Raji (cell line): ENCODE results near the gene ZNF536.

ENCODE experiments used
- POLR2A ChIP-seq: IDR thresholded peaks from 2 replicates; pipeline ENCODE4 v1.6.1; 2011; ENCODE audit warnings: low read depth, low read length, control low read depth; ENCODE audit not compliant: insufficient read depth

ZNF536 gene

GRCh38 chr19:30338041-30338456, 34.1 kb upstream of the ZNF536 start:
- no peak for TF ChIP-seq POLR2A

GRCh38 chr19:30338878-30339623, 33.1 kb upstream of the ZNF536 start:
- TF ChIP-seq POLR2A, result no peak

- TF ChIP-seq POLR2A, result no peak
Measured at GRCh38 chr19:30339624-30340525, 32.3 kb upstream of the ZNF536 start.

DNA sequence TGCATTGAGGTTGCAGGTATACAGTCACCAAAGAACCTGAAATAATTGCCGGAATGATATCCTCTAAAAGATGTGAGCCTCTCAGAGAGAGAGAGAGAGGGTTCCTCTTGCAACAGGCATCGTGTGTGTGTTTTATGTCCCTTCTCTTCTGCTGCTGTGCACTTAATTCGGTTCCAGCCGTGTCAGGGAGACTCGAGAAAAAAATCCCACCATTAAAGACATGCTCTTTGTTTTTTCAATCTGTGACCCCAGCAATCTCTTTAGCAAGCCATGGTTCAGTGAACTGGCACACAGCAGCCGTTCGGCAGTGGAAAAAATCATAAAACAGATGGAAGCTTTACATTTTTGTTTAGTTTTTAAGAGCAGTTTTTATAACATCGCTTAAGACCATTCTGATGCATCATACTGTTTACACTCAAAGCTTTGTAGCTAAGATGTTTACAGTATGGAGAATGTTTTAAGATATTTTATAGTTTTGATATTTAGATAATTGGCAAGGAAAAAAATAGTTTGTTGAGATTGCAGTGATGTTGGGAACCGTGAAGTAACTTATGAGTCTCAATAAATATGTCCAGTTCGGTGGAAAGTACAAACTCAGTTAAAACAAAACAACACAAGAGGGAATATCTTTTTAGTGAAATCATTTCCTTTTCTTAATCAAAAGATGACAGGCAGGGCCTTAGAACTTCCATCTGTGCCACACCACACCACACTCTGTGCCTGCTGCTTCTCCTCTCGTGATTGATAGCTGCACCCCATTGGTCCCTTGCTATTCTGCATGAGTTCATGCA, 31.2 kb upstream of the ZNF536 start:
- no peak for TF ChIP-seq POLR2A

DNA sequence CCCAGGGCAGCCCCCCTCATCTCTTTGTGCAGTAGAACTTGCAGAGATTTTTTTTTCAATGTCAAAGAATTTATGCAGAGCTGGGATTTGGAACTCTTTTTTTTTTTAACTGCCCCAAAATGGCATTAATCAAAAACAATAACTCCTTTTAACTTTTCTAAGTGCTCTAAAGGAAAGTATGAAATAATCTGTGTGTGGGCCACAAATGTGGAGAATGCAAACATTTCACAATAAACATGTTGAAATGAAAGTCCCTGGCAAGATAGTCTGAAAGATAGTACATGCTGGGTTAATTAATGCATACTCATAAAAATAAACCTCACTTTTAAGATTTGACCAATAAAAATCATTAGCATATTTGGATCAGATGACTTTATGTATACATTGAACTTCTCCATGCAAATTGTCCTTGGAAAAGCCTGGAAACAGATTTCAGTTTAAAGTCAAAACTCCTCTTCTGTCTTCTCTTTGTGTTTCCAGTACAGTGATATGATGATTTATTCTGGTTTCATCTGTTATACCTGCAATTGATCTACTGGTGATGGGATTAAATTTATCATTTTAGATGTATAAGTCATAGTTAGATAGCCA, 30.5 kb upstream of the ZNF536 start:
- TF ChIP-seq POLR2A, result no peak

DNA sequence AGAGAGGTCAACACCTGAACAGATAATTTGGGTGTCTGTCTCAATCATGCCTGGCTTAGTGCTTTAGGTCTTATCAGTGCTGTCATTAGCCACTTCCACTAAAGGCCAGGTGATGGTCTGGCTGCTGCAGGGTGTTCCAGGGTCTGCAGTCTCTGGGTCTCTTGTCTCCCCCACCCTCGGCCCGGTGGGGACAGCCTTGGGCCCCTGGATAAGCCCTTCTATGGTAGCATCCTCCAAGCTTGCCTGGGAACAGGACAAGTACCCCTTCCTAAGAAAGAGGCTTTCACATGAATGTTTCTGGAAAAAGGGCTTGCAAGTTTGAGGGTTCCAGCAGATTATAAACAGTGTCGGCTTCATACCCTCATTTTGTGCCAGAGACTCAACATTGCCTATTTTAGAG, 29.3 kb upstream of the ZNF536 start:
- TF ChIP-seq POLR2A, result no peak

DNA sequence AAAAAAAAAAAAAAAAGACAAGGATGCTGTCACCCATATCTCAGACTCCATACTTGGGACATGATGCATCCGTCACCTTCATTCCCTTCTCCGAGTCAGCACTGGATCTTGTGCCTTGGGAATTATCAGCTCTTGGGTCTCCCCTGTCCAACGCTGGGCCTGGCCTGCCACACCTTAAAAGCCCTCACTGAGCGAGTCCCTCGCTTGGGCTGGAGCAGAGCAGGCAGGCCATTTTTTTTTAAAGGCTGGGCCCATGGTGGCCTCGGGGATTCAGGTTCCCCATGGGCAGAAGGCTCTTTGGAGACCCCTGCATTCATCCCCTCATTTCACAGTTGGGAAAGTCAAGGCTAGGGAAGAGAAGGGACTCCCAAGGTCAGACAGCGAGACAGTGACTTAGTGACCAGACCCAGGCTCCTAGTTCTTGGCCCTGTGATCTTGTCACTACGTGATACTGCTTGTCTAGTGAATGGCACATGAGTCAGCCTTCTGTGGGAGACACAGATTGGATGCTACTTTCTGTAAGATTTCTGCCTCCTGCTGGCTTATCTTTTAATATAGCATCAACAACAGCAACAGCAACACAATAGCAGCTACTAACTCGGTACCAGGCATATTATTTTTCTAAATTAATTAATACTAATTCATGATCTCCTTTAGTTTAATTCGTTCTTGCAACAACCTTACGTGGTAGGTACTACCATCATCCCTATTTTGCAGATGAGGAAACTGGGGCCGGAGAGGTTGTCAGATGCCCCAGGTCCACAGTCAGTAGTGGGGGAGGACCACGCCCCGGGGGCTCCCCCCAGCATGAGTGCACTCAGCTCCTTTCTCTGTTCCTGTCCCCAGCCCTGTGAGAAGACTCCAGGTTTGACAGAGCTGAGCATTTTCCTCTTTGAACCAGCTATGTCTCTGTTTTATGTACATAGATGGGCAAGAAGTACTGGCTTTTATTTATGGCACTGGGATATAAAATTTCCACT, 27.4 kb upstream of the ZNF536 start:
- no peak for TF ChIP-seq POLR2A

DNA sequence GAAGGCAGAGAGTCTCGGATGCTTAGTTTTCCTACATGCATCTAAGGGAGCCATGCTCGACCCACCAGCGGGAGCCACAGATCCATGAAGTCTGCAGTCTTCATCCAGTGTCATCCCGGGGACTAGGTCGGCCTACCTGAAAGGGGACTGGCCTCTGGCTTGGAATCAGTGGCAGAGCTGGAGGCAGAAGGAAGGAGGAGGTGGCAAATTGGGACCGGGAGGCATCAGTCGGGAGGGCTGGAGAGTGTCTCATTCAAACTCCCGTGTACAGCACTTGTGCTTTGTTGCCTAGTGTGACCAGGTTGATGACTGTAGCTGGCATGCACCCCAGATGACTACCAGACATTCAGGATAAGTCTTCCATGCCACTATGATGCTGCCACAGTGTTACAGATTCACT, 26.5 kb upstream of the ZNF536 start:
- TF ChIP-seq POLR2A, result no peak

GRCh38 chr19:30349131-30349730, 23.0 kb upstream of the ZNF536 start:
- no peak for TF ChIP-seq POLR2A

DNA sequence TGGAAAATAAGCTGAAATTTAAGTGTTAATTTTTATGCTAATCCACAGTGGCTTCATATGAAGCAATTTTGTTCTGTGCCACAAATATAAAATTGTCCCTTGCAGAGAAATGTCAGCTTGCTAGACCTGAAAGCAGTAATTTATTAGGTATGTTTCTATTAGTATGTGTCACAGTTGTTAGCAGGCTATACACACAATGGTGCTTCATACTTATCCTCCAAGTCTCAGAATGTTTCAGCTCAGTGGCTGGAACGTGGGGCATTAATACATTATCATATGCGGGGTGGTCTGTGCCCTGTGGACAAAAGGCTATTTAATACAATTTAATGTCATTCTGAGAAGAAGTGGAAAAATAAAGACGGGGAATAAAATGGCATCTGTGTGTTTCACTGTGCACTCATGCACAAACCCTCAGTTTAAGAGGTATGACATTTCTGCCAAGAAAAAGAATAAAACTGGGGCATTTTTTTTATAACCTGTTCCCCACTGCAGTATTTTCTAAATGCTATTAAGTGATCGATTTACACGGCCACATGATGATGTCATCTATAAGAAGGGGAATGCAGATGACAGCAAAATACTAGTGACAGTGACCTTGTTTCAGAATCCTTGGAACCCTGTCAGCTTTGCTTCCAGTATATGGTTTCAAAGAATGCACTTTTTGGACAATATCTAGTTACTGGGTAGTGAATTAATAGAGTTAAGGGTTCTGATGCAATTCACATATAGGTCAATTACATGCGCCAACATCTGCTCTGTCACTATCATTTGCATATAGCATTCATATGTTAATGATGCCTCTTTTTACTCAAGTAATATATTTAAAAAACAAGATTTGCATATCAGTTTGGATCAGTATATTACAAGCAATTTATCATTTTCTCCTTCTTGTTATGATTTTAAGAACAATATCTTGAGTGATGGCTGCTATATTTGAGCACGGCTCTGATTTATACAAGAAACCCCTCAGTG, 21.2 kb upstream of the ZNF536 start:
- no peak for TF ChIP-seq POLR2A

DNA sequence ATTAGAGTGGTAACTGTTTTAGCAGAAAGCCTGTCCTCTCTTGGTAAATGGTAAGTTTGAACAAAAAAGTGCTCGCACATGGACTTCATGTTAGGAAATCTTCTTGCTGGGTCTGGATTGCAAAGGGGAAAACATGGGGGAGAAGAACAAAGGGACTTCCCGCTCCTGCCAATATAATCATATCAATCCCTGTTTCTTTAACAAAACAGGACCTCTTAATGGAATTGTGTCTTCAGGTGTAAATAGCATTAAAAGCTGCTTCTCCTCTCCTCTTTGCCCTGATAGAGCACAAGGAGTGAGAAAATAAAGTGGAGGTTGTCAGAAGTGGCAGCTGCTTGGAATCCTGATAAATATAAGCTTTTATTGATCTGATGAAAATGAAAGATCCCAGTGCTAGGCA, 20.4 kb upstream of the ZNF536 start:
- TF ChIP-seq POLR2A, result no peak

GRCh38 chr19:30353394-30353945, 18.7 kb upstream of the ZNF536 start:
- TF ChIP-seq POLR2A, result no peak
